ENCODE measurements around the gene TGFBR3.
"Not testable (repeated sequence)": the region's sequence is repeated elsewhere in the genome, so short reads cannot be mapped to it uniquely, and the experiment has no call there.

Gene TGFBR3

GRCh38 chr1:91682882-91683597 is 202.9 kb downstream of the TGFBR3 start:
- no peak for DNase-seq (ENCODE audit: low read depth)

GRCh38 chr1:91680556-91681155 is 205.3 kb downstream of the TGFBR3 start:
- DNase-seq (ENCODE audit: low read depth): no peak

DNA sequence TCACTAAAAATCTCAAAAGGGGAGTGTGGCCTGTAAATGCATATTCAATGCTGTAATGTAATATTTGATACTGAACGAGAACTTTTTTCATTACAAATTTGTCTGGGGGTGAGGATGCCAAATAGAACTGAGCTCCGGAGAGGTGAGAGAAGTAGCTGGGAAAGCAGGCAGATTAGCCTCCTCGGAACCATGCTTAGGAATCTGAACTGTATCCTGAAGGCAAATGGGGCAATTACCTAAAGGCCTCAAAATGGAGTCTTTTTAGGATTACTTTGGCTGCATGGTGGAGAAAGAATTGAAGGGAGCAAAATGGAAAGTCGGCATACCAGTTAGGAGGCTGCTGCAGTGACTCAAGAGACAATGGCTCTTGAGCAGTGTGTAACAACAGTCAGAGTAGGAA is 206.5 kb downstream of the TGFBR3 start:
- no peak for DNase-seq (ENCODE audit: low read depth)

- DNase-seq (ENCODE audit: low read depth): no peak
These were observed 209.9 kb downstream of the TGFBR3 start for GRCh38 chr1:91676030-91676429.

GRCh38 chr1:91674107-91674506 is 211.8 kb downstream of the TGFBR3 start:
- no peak for DNase-seq (ENCODE audit: low read depth)

DNA sequence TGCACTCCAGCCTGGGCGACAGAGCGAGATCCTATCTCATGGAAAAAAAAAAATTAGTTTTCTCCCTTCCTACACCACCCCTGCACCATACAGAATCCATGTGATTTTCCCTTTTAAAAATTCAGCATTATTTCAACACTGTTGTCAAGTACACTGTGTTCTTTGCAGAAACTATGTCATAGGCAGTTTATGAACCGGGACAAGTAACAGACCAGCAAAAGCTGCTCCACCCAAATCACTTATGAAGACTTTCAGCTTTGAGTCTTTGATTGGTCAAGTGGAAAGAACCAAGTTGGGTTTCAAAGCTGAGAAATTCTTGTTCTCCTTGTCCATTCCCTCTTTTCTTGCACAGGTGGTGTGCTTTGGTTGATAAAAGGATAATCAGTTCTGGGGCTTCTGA is 212.3 kb downstream of the TGFBR3 start:
- no peak for DNase-seq (ENCODE audit: low read depth)

DNA sequence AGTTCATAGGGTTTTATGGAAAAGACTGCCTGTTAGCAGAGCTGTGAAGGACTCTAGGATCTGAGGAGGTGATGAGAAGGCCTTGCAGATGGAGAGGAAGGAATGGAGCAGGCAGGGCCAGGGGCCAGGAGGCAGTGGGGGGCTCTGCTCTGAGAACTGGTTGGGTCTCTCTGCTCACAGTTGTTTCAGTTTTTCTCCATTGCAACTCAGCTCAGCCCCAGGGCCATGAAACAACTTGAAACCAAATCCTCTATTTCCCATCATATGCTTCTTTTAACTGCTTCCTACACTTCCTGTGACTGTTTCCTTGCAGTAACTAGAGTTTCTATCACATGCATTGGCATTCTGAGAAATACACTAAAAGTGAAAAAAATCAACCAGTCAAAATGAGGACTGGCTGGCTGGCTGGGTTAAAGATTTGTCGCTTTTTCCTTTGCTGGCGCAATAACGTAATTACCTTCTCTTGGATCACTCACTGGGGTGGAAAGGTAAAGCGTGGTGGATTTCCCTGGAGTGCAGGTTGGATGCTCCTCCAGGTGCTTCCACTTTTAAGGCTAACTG is 213.3 kb downstream of the TGFBR3 start:
- DNase-seq (ENCODE audit: low read depth): no peak

- DNase-seq (ENCODE audit: low read depth): no peak
These were observed 215.2 kb downstream of the TGFBR3 start for GRCh38 chr1:91670781-91671180.

DNA sequence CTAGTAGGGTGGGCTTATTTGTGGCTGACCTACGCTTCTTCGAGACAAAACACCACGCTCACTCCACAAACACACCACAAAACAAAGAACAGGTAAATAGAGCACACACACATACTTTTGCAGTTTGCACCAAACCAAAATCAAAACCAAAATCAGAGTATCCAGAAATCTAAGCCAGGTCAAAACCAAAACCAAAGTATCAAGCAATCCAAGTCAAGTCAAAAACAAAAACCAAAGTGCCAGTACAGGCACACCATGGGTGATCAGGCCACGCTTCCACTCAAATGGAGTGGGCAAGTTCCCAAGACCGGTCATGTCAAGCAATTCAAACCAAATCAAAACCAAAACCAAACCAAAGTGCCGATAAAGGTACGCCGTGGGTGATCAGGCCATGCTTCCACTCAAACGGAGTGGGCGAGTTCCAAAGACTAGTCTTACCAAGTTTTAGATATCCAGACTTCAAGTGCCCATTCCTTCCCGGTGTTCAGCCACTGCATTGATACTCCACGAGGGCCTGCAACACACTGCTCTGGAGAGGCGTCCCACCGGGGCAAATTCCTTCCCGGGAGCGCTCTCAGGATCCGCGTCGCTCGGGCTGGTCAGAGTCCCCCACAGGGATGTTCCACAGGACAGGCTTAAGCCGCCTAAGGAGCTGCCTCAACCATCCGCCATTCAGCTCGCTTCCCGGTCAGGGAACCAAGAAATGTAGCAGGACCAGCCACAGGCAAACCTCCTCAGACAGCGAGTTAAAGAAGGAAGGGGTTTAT is 216.2 kb downstream of the TGFBR3 start:
- DNase-seq (ENCODE audit: low read depth): no peak

GRCh38 chr1:91666651-91667050 is 219.3 kb downstream of the TGFBR3 start:
- not testable (repeated sequence) for DNase-seq (ENCODE audit: low read depth)

GRCh38 chr1:91661121-91661520 is 224.8 kb downstream of the TGFBR3 start:
- no peak for DNase-seq (ENCODE audit: low read depth)

GRCh38 chr1:91660708-91661107 is 225.2 kb downstream of the TGFBR3 start:
- no peak for DNase-seq (ENCODE audit: low read depth)

DNA sequence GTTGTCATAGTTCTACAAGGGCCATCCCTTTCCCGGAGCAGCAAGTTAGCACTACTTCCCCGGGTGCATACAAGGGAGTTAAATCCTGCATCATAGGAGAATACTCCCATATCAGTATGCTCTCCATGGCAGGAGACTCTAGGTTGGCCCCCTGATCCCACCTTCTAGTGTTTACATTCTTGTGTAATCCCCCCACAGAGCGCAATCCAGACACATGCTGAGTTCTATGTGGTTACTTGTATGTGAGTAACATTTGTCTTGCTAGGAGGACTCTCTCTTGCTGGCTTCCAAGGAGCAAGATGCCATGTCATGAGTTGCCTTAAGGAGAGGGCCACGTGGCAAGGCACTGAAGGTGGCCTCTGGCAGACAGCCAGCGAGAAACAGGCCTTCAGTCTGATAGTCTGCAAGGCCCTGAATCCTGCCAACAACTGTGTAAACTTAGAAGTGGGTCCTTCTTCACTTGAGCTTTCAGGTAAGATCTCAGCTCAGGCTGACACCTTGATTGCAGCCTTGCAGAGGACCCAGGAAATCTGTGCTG is 230.0 kb downstream of the TGFBR3 start:
- DNase-seq (ENCODE audit: low read depth): no peak

GRCh38 chr1:91653183-91653582 is 232.8 kb downstream of the TGFBR3 start:
- DNase-seq (ENCODE audit: low read depth): no peak

DNA sequence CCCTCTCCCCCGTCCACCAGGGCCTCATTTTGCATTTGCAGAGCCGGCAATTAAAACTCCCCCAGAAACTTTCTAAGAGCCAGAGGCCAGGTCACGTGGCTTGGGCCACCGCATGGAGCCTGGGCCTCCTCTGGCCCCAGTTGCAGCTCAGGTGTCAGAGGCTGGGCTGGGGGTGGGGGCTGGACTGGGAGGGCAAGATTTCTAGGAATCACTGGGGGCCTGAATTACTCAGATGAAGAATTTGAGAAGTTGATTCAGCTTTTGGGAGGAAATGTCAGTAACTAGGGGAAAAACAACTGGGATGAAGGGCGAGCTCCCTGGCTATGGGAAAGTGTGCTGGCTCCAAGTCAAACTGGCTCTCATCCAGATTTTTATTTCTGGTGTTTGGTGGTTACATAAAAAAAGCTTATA is 234.3 kb downstream of the TGFBR3 start:
- DNase-seq (ENCODE audit: low read depth): no peak

DNA sequence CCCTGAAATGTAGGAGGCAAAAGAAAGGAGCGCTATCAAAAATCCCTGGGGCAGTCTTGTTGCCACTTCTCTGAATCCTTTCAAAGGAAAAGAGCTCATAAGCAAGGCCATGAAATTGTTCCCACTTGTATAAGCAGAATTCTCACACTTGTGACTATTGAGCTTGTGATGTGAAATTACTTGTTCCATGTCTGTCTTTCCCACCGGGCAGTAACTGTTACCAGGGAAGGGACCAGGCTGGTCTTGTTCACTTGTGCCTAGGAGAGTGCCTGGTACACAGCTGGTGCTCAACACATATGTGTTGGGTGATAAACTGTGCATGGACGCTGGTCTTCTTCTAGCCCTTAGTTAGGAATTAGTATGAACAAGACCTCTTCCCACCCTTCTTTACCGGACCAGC is 234.7 kb downstream of the TGFBR3 start:
- no peak for DNase-seq (ENCODE audit: low read depth)

DNA sequence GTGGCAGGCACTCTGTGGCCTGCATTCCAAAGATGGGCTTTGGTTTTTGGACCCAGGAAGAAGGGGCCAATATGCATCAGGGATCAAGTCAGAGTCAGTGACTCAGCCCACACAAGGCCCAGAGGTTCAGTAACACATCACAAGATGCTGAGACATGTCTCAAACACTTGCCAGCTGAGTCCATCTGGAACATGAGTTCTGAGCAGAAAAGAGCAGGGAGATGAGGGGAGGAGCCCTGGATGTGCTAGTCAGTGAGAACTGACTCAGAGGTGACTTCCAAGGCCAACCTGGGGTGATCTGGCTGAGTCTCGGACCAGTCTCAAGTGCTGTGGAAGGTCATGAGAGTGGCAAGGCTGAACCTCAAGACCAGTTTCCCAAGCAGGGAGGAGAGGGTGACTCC is 235.2 kb downstream of the TGFBR3 start:
- DNase-seq (ENCODE audit: low read depth): no peak

- no peak for DNase-seq (ENCODE audit: low read depth)
These were observed 238.9 kb downstream of the TGFBR3 start for GRCh38 chr1:91647061-91647460.

GRCh38 chr1:91645031-91645430 is 240.9 kb downstream of the TGFBR3 start:
- DNase-seq (ENCODE audit: low read depth): no peak

DNA sequence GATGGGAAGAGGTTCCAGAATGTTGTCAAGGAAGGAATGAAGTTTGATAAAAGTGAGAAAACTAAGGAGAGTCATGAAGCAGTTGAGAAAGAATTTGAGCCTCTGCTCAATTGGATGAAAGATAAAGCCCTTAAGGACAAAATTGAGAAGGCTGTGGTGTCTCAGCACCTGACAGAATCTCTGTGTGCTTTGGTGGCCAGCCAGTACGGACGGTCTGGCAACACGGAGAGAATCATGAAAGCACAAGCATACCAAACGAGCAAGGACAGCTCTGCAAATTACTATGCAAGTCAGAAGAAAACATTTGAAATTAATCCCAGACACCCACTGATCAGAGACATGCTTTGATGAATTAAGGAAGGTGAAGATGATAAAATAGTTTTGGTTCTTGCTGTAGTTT is 242.5 kb downstream of the TGFBR3 start:
- no peak for DNase-seq (ENCODE audit: low read depth)

GRCh38 chr1:91640877-91641526 is 244.9 kb downstream of the TGFBR3 start:
- no peak for DNase-seq (ENCODE audit: low read depth)

GRCh38 chr1:91637539-91637994 is 248.4 kb downstream of the TGFBR3 start:
- no peak for DNase-seq (ENCODE audit: low read depth)
